Peyer's patch (tissue), 4 donors: Measurements from ENCODE around the gene PHLDB1.

Experiments used
- POLR2A ChIP-seq, 2 donors: fragments of 450-650 bp; IDR thresholded peaks; one replicate each; pipeline ENCODE4 v1.5.1; 2017; ENCODE audit warnings: antibody characterized with exemption in 2 of 2, mild to moderate bottlenecking in 2 of 2, moderate library complexity in 2 of 2
- TF ChIP-seq, protein P1 (sequence below), 6 experiments: fragments of 450-650 bp in 4 of 6; fragments of 200-600 bp in 2 of 6; sonication (generic) in 1 of 6; IDR thresholded peaks; one replicate each; pipeline ENCODE4 v1.5.1; 2017 to 2019; ENCODE audit warnings: antibody characterized with exemption in 6 of 6, mild to moderate bottlenecking in 3 of 6, moderate library complexity in 1 of 6

DNA sequence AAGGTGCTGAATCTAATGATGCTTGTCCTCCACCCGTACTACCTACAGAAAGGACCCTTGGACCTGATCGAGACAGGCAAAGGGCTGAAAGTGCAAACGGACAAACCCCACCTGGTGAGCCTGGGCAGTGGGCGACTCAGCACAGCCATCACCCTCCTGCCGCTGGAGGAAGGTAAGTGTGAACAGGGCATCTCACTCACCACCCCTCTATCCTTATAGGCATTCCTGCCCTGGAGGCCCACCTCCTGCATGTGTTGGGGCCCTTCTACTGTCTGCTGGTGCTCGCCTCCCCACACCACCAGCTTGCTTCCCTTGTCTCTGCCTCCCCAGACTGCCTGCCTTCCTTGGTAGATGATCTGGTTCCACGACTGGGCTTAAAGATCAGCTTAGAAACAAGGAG is 7.1 kb downstream of the PHLDB1 start:
- TF ChIP-seq, protein P1, sequence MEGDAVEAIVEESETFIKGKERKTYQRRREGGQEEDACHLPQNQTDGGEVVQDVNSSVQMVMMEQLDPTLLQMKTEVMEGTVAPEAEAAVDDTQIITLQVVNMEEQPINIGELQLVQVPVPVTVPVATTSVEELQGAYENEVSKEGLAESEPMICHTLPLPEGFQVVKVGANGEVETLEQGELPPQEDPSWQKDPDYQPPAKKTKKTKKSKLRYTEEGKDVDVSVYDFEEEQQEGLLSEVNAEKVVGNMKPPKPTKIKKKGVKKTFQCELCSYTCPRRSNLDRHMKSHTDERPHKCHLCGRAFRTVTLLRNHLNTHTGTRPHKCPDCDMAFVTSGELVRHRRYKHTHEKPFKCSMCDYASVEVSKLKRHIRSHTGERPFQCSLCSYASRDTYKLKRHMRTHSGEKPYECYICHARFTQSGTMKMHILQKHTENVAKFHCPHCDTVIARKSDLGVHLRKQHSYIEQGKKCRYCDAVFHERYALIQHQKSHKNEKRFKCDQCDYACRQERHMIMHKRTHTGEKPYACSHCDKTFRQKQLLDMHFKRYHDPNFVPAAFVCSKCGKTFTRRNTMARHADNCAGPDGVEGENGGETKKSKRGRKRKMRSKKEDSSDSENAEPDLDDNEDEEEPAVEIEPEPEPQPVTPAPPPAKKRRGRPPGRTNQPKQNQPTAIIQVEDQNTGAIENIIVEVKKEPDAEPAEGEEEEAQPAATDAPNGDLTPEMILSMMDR (IDR thresholded peaks at IDR 0.05), result no peak
- no peak for TF ChIP-seq POLR2A (IDR thresholded peaks at IDR 0.05)
